ENCODE results near the gene MUC5AC. TPM values are rescaled to one million over a fixed set of nuclear protein-coding genes. Genes with fewer than 3 reads are reported as not detected.

Gene MUC5AC
- total RNA-seq, 2 donors from 2014 or later: not detected

GRCh38 chr11:1193326-1194230 is 35.8 kb downstream of the MUC5AC start:
- H3K9me3 ChIP-seq (ENCODE audit: control insufficient read depth, low read length, poor library complexity, severe bottlenecking): no peaks in the 10 kb centered on the region
- H3K27ac Mint-ChIP-seq: no peak overlapping the region
- no peak for ATAC-seq
- H3K4me1 Mint-ChIP-seq: no peaks in the 10 kb centered on the region
- DNase-seq: no peak
- H3K4me3 Mint-ChIP-seq: no peak overlapping the region
- no peaks in the 10 kb centered on the region for H3K36me3 Mint-ChIP-seq (ENCODE audit: low read depth)
- peaks cover 5% of the 10 kb centered on the region for H3K27me3 Mint-ChIP-seq

GRCh38 chr11:1194231-1194976 is 36.7 kb downstream of the MUC5AC start:
- peaks cover 5% of the 10 kb centered on the region for H3K27me3 Mint-ChIP-seq
- no peaks in the 10 kb centered on the region for H3K36me3 Mint-ChIP-seq (ENCODE audit: low read depth)
- DNase-seq (no peak), ATAC-seq (no peak)
- H3K27ac Mint-ChIP-seq: no peak overlapping the region
- H3K4me3 Mint-ChIP-seq: no peak overlapping the region
- no peaks in the 10 kb centered on the region for H3K9me3 ChIP-seq (ENCODE audit: control insufficient read depth, low read length, poor library complexity, severe bottlenecking)
- H3K4me1 Mint-ChIP-seq: no peaks in the 10 kb centered on the region

DNA sequence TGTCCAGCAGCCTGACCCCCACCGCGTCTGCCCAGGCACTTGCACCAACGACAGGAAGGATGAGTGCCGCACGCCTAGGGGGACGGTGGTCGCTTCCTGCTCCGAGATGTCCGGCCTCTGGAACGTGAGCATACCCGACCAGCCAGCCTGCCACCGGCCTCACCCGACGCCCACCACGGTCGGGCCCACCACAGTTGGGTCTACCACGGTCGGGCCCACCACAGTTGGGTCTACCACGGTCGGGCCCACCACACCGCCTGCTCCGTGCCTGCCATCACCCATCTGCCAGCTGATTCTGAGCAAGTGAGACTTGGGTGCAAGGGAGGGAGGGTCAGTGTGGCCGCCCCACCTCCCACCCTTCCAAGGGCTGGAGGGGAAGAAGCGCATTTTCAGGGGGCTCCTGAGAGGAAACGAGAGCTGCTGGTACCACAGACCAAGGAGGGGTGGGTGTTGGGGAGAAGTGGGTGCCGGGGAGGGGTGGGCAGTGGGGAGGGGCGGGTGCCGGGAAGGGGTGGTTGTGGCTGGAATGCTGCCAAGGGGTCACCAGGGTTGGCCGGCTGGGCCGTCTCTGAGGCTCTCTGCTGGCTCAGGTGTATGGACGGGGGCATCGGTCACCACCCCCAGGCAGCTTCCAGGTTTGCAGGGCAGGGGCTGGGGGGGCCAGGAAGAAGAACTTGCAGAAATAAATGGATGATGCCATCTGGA is 37.4 kb downstream of the MUC5AC start:
- no peak for ATAC-seq
- Mint-ChIP-seq H3K4me1 (no peaks in the 10 kb centered on the region), H3K36me3 (ENCODE audit: low read depth) (no peaks in the 10 kb centered on the region), H3K27me3 (peaks cover 5% of the 10 kb centered on the region), H3K4me3 (no peak overlapping the region), H3K27ac (no peak overlapping the region)
- no peaks in the 10 kb centered on the region for H3K9me3 ChIP-seq (ENCODE audit: control insufficient read depth, low read length, poor library complexity, severe bottlenecking)
- DNase-seq: peak in 2 of 3 donors; percentile 1 to 5

- no peaks in the 10 kb centered on the region for H3K9me3 ChIP-seq (ENCODE audit: control insufficient read depth, low read length, poor library complexity, severe bottlenecking)
- Mint-ChIP-seq H3K4me3 (no peak overlapping the region), H3K4me1 (no peaks in the 10 kb centered on the region), H3K36me3 (ENCODE audit: low read depth) (no peaks in the 10 kb centered on the region), H3K27ac (peak overlapping the region; percentile 24), H3K27me3 (peaks cover 5% of the 10 kb centered on the region)
- no peak for ATAC-seq
- DNase-seq: peak in 2 of 3 donors; percentile 3 to 6
Measured at GRCh38 chr11:1195682-1196515, 38.1 kb downstream of the MUC5AC start.

DNA sequence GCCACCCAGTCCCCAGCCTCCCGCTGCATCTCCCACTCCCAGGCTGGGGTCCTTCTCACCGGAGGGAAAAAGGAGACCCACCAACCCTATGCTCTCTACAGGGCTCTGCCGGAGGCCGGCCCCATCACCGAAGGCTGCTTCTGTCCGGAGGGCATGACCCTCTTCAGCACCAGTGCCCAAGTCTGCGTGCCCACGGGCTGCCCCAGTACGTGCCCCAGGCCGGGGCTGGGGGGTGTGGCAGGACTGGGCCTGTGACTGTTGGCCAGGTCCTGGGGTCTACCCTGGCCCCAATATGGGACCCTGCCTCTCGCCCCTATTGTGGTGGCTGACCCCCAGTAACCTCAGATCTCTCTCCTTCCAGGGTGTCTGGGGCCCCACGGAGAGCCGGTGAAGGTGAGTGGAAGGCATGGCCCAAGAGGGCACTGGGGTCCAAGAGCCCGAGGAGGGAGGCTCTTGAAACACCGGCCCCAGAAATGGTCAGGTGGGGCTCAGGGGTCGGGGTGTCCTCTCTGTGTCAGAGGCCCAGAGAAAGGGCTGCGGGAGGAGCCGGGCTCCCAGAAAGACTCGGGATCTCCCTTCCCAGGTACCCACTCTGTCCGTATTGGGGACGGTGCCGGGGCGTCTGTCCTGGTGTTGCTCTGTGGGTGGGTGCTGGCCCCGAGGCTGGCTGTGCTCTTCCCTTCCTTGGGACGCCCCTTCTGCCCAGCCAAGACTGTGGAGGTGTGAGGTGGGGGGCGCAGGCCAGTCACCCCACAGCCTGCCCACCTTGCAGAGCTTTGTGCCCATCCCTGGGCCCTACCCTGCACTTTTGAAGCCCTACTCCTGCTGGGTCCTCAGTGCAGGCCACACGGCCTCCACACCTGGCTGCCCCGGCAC is 39.0 kb downstream of the MUC5AC start:
- Mint-ChIP-seq H3K4me3 (no peak overlapping the region), H3K27me3 (peaks cover 5% of the 10 kb centered on the region), H3K36me3 (ENCODE audit: low read depth) (no peaks in the 10 kb centered on the region), H3K27ac (peak overlapping the region; percentile 24), H3K4me1 (no peaks in the 10 kb centered on the region)
- no peaks in the 10 kb centered on the region for H3K9me3 ChIP-seq (ENCODE audit: control insufficient read depth, low read length, poor library complexity, severe bottlenecking)
- DNase-seq (peak in 1 of 3 donors; percentile 2), ATAC-seq (no peak)

DNA sequence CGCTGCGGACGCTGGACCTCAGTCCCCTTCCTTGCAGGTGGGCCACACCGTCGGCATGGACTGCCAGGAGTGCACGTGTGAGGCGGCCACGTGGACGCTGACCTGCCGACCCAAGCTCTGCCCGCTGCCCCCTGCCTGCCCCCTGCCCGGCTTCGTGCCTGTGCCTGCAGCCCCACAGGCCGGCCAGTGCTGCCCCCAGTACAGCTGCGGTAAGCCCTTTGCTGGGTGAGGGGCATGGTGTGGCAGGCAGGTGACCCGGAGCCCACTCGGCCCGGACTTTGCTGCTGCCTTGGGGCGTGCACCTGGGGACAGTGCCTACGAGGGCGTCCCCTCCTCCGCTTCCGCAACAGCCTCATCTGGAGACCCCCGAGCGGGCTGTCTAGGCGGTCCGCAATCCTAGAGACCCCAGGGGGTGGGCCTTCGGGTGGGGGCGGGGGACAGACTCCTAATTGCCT is 39.7 kb downstream of the MUC5AC start:
- peaks cover 5% of the 10 kb centered on the region for H3K27me3 Mint-ChIP-seq
- H3K9me3 ChIP-seq (ENCODE audit: control insufficient read depth, low read length, poor library complexity, severe bottlenecking): no peaks in the 10 kb centered on the region
- DNase-seq (peak in 2 of 3 donors; percentile 3 to 6), ATAC-seq (no peak)
- H3K4me1 Mint-ChIP-seq: no peaks in the 10 kb centered on the region
- no peak overlapping the region for H3K4me3 Mint-ChIP-seq
- no peaks in the 10 kb centered on the region for H3K36me3 Mint-ChIP-seq (ENCODE audit: low read depth)
- no peak overlapping the region for H3K27ac Mint-ChIP-seq

- DNase-seq (peak; percentile 4 to 10 (median 6)), ATAC-seq (no peak)
- no peaks in the 10 kb centered on the region for H3K4me1 Mint-ChIP-seq
- H3K4me3 Mint-ChIP-seq: no peak overlapping the region
- peaks cover 5% of the 10 kb centered on the region for H3K27me3 Mint-ChIP-seq
- H3K9me3 ChIP-seq (ENCODE audit: control insufficient read depth, low read length, poor library complexity, severe bottlenecking): no peaks in the 10 kb centered on the region
- no peaks in the 10 kb centered on the region for H3K36me3 Mint-ChIP-seq (ENCODE audit: low read depth)
- H3K27ac Mint-ChIP-seq: no peak overlapping the region
Measured at GRCh38 chr11:1197886-1198560, 40.3 kb downstream of the MUC5AC start.

- H3K36me3 Mint-ChIP-seq (ENCODE audit: low read depth): no peaks in the 10 kb centered on the region
- H3K4me1 Mint-ChIP-seq: no peaks in the 10 kb centered on the region
- no peak overlapping the region for H3K4me3 Mint-ChIP-seq
- ATAC-seq (no peak), DNase-seq (peak in 2 of 3 donors; percentile 3 to 6)
- no peaks in the 10 kb centered on the region for H3K9me3 ChIP-seq (ENCODE audit: control insufficient read depth, low read length, poor library complexity, severe bottlenecking)
- peaks cover 5% of the 10 kb centered on the region for H3K27me3 Mint-ChIP-seq
- no peak overlapping the region for H3K27ac Mint-ChIP-seq
Measured at GRCh38 chr11:1198561-1199240, 40.9 kb downstream of the MUC5AC start.

DNA sequence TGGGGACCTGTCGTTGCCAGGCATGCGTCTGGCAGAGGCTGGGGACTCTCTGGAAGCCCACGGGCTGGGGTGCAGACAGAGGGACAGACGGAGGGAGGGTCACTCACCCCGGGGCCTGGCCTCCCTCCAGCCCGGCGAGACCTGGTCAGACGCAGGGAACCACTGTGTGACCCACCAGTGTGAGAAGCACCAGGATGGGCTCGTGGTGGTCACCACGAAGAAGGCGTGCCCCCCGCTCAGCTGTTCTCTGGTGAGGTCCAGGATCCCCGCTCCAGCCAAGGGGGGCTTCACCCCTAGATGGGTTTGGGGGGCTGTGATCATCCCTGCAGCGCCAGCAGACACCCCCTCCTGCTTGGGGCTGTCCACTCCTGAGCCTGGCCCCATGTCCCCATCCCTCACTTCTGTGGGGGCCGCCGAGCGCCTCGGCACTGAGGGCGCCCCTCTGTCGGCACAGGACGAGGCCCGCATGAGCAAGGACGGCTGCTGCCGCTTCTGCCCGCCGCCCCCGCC is 41.5 kb downstream of the MUC5AC start:
- Mint-ChIP-seq H3K36me3 (ENCODE audit: low read depth) (no peaks in the 10 kb centered on the region), H3K4me3 (no peak overlapping the region), H3K27me3 (peaks cover 5% of the 10 kb centered on the region), H3K27ac (no peak overlapping the region), H3K4me1 (no peaks in the 10 kb centered on the region)
- no peak for ATAC-seq
- peak in 2 of 3 donors; percentile 5 to 10 for DNase-seq
- H3K9me3 ChIP-seq (ENCODE audit: control insufficient read depth, low read length, poor library complexity, severe bottlenecking): no peaks in the 10 kb centered on the region

GRCh38 chr11:1199751-1200610 is 42.2 kb downstream of the MUC5AC start:
- no peak overlapping the region for H3K27ac Mint-ChIP-seq
- DNase-seq (peak in 2 of 3 donors; percentile 6), ATAC-seq (no peak)
- no peaks in the 10 kb centered on the region for H3K36me3 Mint-ChIP-seq (ENCODE audit: low read depth)
- peaks cover 11% of the 10 kb centered on the region for H3K27me3 Mint-ChIP-seq
- no peaks in the 10 kb centered on the region for H3K4me1 Mint-ChIP-seq
- H3K4me3 Mint-ChIP-seq: no peak overlapping the region
- no peaks in the 10 kb centered on the region for H3K9me3 ChIP-seq (ENCODE audit: control insufficient read depth, low read length, poor library complexity, severe bottlenecking)
